Skeletal muscle tissue (tissue), 4 donors: ENCODE data around the gene MIS12. TPM values are rescaled to one million over a fixed set of nuclear protein-coding genes. Genes with fewer than 3 reads are reported as not detected.

ENCODE experiments used
- H3K27ac ChIP-seq: one replicate; pipeline ENCODE4 v1.7.0; 2013; ENCODE audit warnings: mild to moderate bottlenecking, low read depth, low read length, inconsistent platforms
- H3K27me3 ChIP-seq, 3 donors: one replicate each; pipeline ENCODE4 v1.7.0; 2013; ENCODE audit warnings: low read length in 3 of 3; ENCODE audit not compliant: control insufficient read depth in 3 of 3, insufficient read depth in 3 of 3
- H3K36me3 ChIP-seq, 3 donors: one replicate each; pipeline ENCODE4 v1.7.0; 2013; ENCODE audit warnings: low read length in 3 of 3; ENCODE audit not compliant: control insufficient read depth in 3 of 3, insufficient read depth in 3 of 3
- H3K4me1 ChIP-seq, 3 donors: one replicate each; pipeline ENCODE4 v1.7.0; 2013; ENCODE audit warnings: low read length in 3 of 3, mild to moderate bottlenecking in 3 of 3; ENCODE audit not compliant: control insufficient read depth in 3 of 3, insufficient read depth in 3 of 3
- H3K4me3 ChIP-seq, 3 donors: one replicate each; pipeline ENCODE4 v1.7.0; 2013; ENCODE audit warnings: low read length in 3 of 3
- H3K9ac ChIP-seq, 3 donors: one replicate each; pipeline ENCODE4 v1.7.0; 2013; ENCODE audit warnings: low read length in 3 of 3, mild to moderate bottlenecking in 3 of 3, moderate library complexity in 2 of 3, low read depth in 1 of 3
- H3K9me3 ChIP-seq, 3 donors: one replicate each; pipeline ENCODE4 v1.7.0; 2013; ENCODE audit warnings: low read length in 3 of 3; ENCODE audit not compliant: control insufficient read depth in 3 of 3
- total RNA-seq: library from RNA; depleted of rRNA; stranded (reverse); fragments of >200 nt; gene quantifications from one replicate; pipeline ENCODE4 v1.2.3, GENCODE V29; 2014
- donor health status: Osteomylitis.

The MIS12 gene
- total RNA-seq, 1 donor from 2014 or later: 25.6 TPM

DNA sequence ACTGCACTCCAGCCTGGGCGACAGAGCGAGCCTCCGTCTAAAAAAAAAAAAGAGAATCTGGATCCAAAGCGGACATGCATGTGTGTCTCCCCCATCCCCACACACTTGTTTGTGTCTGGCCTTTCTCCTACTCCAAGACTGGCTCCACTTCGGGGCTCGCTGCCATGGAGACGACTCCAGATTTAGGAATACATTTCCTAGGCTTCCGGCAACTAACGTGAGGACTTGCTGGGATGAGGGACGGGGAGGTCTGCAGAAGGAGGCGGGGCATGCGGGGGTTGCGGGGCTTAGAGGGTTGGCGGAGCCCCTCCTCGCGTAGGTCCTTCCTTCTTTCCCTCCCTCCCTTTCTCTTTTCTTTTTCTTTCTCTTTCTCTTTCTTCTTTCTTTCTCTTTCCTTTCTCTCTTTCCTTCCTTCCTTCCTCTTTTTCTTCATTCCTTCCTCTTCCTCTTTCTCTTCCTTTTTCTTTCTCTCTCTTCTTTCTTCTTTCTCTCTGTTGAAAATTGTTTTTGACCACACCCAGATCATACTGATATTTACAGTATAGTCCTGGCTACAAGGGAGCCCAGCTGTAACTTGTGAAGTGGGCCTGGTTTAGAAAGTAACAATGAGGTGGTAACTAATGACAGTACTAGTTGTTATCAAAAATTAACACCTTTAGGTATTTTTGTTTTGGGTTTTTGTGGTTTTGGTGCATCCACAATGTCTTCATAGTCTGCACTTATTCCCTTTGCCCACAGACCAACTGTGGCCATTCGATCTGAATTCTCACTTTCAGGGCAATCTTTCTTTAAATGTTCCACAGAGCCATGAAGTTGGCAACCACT, 25.2 kb downstream of the MIS12 start:
- Histone ChIP-seq H3K27me3 (no peaks in the 10 kb centered on the region), H3K9me3 (no peaks in the 10 kb centered on the region), H3K9ac (no peak overlapping the region), H3K27ac (no peak overlapping the region), H3K4me1 (peaks cover 0 to 2% (median 0%) of the 10 kb centered on the region in 3 donors), H3K4me3 (no peak overlapping the region), H3K36me3 (peaks cover 0 to 13% (median 3%) of the 10 kb centered on the region in 3 donors)

DNA sequence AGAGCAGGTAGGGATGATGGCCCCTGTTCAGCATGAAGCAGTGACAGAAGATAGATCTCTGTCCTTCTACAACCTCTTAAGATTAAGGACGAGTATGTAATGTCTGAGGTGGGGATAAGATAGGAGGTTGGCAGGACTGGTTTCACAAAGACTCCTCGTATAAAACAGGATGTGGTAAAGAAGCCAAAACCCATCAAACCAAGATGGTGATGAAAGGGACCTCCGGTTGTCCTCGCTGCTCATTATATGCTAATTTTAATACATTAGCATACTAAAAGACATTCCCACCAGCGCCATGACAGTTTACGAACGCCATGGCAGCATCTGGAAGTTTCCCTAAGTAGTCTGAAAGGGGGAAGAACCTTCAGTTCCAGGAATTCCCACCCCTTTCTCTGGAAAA, 27.3 kb downstream of the MIS12 start:
- Histone ChIP-seq H3K9ac (no peak overlapping the region), H3K4me3 (no peak overlapping the region)

DNA sequence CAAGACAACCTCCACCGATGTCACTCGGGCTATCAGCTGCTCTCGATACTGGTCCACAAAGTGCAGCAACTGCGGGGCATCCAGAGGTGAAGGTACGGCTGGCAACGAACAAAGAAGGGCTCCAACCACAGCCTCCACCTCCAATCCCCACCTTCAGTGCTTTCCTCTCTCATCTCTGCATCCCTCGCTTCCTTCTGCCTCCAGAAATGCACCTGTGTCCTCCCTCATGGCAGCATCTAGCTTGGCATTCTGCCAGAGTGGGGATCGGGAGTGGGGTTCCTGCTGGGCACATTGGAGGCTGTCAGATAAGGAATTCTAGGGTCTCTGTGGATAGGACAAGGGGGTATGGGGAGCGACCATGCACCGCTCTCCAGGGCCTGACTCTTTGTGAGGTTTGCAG, 28.6 kb downstream of the MIS12 start:
- Histone ChIP-seq H3K27ac (no peak overlapping the region), H3K9ac (no peak overlapping the region), H3K9me3 (no peaks in the 10 kb centered on the region), H3K27me3 (no peaks in the 10 kb centered on the region), H3K4me1 (peaks cover 0 to 2% (median 0%) of the 10 kb centered on the region in 3 donors), H3K36me3 (peaks cover 0 to 13% (median 3%) of the 10 kb centered on the region in 3 donors), H3K4me3 (no peak overlapping the region)

More for the DNA sequence above, 27.3 kb downstream of the MIS12 start:
- no peaks in the 10 kb centered on the region for H3K27me3 ChIP-seq
- H3K9me3 ChIP-seq: no peaks in the 10 kb centered on the region
- H3K4me1 ChIP-seq: peaks cover 0 to 2% (median 0%) of the 10 kb centered on the region in 3 donors
- H3K36me3 ChIP-seq: peaks cover 0 to 13% (median 3%) of the 10 kb centered on the region in 3 donors
- H3K27ac ChIP-seq: no peak overlapping the region

DNA sequence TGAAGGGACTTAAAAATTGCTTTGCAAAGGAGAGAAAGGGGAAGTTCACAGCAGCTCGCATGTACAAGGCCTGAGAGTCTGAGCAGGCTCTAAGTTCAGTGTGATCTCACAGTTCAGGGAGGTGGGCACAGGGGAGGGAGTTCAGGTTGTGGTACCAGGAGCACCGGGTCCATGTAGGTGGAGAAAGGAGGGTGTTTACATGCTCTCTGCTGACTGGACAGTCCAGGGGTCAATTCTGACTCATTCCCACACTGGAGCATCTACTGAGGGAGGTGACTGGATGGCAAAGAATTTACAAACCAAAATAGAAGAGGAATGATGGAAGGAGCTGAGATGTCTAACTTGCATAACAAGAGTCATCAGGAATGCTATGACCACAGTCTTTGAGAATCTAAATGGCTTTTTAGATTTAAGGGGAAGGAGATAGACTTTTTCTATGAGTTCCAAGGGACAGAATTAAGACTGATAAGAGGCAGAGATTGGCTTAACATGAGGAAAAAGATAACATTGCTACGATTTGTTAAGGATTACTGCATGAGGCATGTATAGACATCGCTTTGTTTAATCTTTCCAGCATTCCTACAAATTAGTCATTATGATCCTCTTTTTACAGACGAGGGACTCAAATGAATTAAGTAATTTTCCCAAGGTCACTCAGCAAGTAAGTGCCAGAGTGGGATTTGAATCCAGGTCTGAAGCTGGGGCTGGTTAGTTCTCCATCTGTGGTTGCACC, 29.9 kb downstream of the MIS12 start:
- H3K9ac ChIP-seq: no peak overlapping the region
- no peak overlapping the region for H3K27ac ChIP-seq
- no peaks in the 10 kb centered on the region for H3K27me3 ChIP-seq
- H3K36me3 ChIP-seq: peaks cover 0 to 19% (median 3%) of the 10 kb centered on the region in 3 donors
- peaks cover 0 to 2% (median 0%) of the 10 kb centered on the region in 3 donors for H3K4me1 ChIP-seq
- H3K4me3 ChIP-seq: no peak overlapping the region
- H3K9me3 ChIP-seq: no peaks in the 10 kb centered on the region

DNA sequence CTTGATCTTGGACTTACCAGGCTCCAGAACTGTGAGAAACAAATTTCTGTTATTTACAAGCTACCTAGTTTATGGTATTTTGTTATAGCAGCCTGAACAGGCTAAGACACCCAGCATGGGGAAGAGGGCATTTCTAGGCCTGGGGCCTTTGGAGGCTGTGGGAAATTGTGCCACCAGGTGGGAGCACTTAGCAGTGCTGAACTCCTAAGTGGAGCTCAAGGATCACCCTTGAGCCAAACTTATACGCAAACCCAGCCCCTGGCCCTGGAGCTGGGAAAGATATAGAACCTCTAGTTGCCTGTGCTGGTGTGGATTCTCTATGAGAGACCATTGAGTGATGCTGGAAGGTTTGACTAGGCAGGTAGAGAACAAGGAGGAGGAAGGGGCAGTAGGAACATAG, 36.1 kb downstream of the MIS12 start:
- H3K4me3 ChIP-seq: no peak overlapping the region
- H3K36me3 ChIP-seq: peaks cover 0 to 18% (median 5%) of the 10 kb centered on the region in 3 donors
- no peaks in the 10 kb centered on the region for H3K27me3 ChIP-seq
- no peak overlapping the region for H3K27ac ChIP-seq
- no peak overlapping the region for H3K9ac ChIP-seq
- no peaks in the 10 kb centered on the region for H3K9me3 ChIP-seq
- H3K4me1 ChIP-seq: peaks cover 5 to 17% (median 13%) of the 10 kb centered on the region in 3 donors

DNA sequence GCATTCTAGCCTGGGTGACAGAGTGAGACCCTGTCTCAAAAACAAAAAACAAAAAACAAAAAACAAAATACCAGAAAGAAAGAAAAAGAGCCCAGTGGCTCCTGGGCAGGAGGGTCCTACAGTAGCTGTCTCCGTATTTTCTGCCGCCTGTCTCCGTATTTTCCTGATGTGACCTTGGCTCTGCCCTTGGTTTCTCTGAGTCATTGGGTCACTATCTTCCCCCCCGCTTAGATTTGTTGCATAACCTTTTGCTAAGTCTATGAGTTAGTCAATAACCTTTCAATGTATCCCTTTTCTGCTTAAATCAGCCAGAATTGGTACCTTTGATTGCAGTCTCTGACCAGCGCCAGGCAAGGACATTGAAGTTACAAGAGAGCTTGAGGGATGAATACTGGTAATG, 36.9 kb downstream of the MIS12 start:
- Histone ChIP-seq H3K4me3 (no peak overlapping the region), H3K36me3 (peaks cover 0 to 18% (median 5%) of the 10 kb centered on the region in 3 donors), H3K27me3 (no peaks in the 10 kb centered on the region), H3K9ac (no peak overlapping the region), H3K9me3 (no peaks in the 10 kb centered on the region), H3K27ac (no peak overlapping the region), H3K4me1 (peaks cover 9 to 22% (median 19%) of the 10 kb centered on the region in 3 donors)

DNA sequence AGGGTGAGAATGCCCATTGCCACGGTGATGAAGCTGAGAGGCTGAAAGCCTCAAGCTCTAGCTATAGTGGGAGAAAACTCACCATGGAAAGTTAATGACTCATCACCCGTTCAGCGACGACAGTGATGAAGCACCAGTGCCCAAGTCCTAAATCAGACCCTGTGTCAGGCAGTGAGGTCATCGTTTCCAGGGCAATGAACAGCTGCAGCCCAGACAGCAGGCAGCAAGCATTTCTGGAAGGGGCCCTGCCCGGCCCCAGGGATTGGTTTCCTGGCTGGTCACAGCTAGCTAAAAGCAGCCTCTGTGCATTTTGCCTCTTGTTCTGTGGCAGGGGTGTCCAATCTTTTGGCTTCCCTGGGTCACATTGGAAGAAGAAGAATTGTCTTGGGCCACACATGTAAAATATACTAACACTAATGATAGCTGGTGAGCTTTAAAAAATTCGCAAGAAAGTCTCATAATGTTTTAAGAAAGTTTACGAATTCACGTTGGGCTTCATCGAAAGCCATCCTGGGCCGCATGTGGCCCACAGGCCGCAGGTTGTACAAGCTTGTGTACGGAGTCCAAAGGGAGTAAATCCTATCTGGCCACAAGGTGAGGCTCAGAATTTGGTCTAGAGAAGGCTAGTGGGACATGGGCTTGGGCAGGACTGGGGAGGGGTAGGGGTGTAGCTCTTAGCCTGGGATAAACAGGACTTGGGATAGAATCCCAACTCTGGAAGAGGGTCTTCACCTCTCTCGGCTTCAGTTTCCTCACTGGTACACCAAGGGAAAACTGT, 40.6 kb downstream of the MIS12 start:
- H3K9me3 ChIP-seq: no peaks in the 10 kb centered on the region
- H3K4me1 ChIP-seq: peaks cover 9 to 22% (median 19%) of the 10 kb centered on the region in 3 donors
- H3K27me3 ChIP-seq: no peaks in the 10 kb centered on the region
- peak overlapping the region; percentile 23 to 60 (median 52) for H3K4me3 ChIP-seq
- H3K36me3 ChIP-seq: peaks cover 4 to 20% (median 7%) of the 10 kb centered on the region in 3 donors
- peak overlapping the region; percentile 23 to 76 (median 66) for H3K9ac ChIP-seq
- peak overlapping the region; percentile 95 for H3K27ac ChIP-seq

DNA sequence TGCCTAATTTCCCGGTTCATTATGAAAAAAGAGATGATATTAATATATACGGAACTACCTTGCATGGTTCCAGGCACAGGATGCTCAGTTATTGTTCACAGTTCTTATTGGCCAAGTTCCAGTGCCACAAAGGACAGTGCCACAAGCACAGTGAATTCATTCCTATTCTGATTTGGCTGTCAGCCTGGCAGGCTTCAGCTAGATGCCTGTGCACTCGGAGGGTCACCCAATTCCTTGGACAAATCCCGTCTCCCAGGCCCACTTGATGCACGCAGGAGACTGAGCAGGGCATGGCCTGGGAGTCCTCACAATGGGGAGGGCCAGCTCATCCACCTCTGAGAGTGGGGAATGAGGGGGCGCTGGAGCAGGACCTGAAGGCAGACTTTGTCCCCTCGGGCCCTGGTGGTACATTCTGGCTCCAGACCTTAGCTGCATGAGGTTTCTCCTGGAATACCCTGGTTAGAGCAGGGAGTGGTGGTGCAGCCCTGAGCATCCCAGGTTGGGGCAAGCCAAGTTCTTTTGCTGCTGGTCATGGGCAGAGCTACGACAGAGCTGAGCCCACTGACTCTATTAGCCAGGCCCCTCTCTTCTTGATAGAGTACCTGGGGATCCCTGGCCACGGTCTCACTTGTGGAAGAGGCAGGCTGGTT, 41.4 kb downstream of the MIS12 start:
- H3K9ac ChIP-seq: peak overlapping the region in 2 of 3 donors; percentile 66 to 76
- H3K9me3 ChIP-seq: no peaks in the 10 kb centered on the region
- H3K4me3 ChIP-seq: peak overlapping the region in 1 of 3 donors; percentile 52
- H3K27me3 ChIP-seq: no peaks in the 10 kb centered on the region
- peaks cover 9 to 22% (median 19%) of the 10 kb centered on the region in 3 donors for H3K4me1 ChIP-seq
- H3K27ac ChIP-seq: peak overlapping the region; percentile 95
- peaks cover 4 to 20% (median 9%) of the 10 kb centered on the region in 3 donors for H3K36me3 ChIP-seq
